22Rv1 (cell line): Measurements from ENCODE around the gene ITGB2.

Source experiments
- H3K27ac ChIP-seq: fragments of 450-650 bp; 2 replicates; pipeline ENCODE4 v1.5.1; 2017
- CTCF ChIP-seq: fragments of 450-650 bp; IDR thresholded peaks from 2 replicates; pipeline ENCODE4 v1.5.1; 2017; ENCODE audit warnings: mild to moderate bottlenecking
- ZFX ChIP-seq: fragments of 450-650 bp; IDR thresholded peaks from 2 replicates; pipeline ENCODE4 v1.6.1; 2017; ENCODE audit warnings: antibody characterized with exemption, borderline replicate concordance

The ITGB2 gene

GRCh38 chr21:44926331-44927101 lies 5.8 kb upstream of the ITGB2 start:
- no peak overlapping the region for H3K27ac ChIP-seq

DNA sequence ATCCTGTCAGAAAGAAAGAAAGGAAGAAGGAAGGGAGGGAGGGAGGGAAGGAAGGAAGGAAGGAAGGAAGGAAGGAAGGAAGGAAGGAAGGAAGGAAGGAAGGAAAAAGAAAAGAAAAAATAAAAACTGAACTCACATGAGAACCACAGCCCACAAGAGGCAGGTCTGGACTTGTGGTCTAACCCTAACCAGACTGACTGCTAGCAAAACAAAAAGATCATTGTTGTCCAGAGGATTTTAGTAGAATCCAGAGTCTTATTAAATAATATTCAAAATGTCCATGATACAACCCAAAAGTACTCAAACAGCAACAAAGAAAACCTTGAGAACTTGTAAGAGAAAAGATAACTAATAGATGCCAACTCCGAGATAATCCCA lies 4.7 kb upstream of the ITGB2 start:
- no peak overlapping the region for H3K27ac ChIP-seq
- no peak for TF ChIP-seq CTCF
- TF ChIP-seq ZFX, result no peak

More at GRCh38 chr21:44926331-44927101, 5.8 kb upstream of the ITGB2 start:
- no peak for TF ChIP-seq ZFX
- TF ChIP-seq CTCF, result no peak

DNA sequence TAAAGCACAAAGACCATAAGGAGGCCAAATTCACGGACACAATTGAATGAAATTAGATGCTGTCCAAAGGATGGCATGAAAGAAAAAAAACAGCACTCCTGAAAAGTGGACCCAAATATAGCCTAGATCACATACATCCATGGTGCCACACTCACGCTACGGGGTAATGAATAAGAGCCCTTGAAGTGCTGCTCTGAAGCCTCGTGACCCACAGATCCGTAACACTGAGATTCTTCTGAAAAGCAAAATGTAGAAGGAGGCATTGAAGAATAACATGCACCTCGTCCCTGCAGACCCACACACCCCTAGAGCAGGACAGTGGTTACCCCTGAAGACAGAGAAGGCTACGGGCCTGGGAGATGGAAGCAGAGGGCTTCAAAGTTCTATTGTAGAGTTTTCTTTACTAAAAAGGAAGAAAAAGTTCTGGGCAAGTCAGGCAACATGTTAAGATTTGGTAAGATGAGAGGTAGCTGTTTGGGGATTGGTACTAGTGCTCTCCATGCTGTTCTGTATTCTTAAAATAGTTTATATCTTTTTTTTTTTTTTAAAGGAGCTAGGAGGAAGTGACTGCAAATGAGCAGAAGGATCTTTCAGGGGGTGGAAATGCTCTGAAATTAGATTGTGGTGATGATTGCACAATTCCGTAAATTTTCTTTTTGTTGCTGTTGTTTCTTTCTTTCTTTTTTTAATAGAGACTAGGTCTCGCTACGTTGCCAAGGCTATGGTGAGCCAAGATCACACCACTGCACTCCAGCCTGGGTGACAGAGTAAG lies 4.1 kb upstream of the ITGB2 start:
- no peak overlapping the region for H3K27ac ChIP-seq
- TF ChIP-seq CTCF, result no peak
- TF ChIP-seq ZFX, result no peak

DNA sequence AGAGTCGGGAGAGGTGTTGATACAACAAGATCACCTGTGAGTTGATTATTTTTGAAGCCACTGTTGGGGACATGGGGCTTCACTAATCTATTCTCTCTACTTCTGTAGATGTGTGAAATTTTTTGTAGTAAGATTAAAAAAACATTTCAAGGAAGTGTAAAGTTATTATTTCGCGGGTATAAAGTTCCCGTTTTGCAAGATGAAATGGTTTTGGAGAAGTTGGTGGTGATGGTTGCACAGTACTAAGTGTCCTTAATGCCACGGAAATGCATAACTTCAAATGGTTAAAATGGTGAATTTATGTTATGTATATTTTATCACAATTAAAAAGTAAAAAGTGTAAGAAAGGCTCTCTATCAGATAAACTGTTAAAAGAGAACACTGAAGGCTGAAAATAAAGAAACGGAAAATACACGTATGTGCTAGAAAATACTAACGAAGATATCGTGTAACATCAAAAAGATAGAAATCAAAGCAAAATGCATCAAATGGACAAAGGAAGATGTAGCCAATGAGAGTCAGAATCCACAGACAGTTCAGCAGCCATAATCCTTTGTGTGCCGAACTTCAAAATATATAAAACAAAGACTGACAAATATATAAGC lies 2.9 kb upstream of the ITGB2 start:
- TF ChIP-seq ZFX, result no peak
- TF ChIP-seq CTCF, result no peak
- H3K27ac ChIP-seq, result no peak overlapping the region

- H3K27ac ChIP-seq, result no peak overlapping the region
- TF ChIP-seq CTCF (no peak), ZFX (no peak)
Measured at GRCh38 chr21:44921928-44922327, 1.2 kb upstream of the ITGB2 start.

GRCh38 chr21:44919913-44920693 lies 596 bp downstream of the ITGB2 start:
- H3K27ac ChIP-seq, result no peak overlapping the region
- TF ChIP-seq ZFX, result no peak
- TF ChIP-seq CTCF, result no peak
